ENCODE data around the gene ADD1.
A peak's percentile ranks its signal among the peaks of the same experiment; 100 is the strongest.

ADD1 gene, protein sequence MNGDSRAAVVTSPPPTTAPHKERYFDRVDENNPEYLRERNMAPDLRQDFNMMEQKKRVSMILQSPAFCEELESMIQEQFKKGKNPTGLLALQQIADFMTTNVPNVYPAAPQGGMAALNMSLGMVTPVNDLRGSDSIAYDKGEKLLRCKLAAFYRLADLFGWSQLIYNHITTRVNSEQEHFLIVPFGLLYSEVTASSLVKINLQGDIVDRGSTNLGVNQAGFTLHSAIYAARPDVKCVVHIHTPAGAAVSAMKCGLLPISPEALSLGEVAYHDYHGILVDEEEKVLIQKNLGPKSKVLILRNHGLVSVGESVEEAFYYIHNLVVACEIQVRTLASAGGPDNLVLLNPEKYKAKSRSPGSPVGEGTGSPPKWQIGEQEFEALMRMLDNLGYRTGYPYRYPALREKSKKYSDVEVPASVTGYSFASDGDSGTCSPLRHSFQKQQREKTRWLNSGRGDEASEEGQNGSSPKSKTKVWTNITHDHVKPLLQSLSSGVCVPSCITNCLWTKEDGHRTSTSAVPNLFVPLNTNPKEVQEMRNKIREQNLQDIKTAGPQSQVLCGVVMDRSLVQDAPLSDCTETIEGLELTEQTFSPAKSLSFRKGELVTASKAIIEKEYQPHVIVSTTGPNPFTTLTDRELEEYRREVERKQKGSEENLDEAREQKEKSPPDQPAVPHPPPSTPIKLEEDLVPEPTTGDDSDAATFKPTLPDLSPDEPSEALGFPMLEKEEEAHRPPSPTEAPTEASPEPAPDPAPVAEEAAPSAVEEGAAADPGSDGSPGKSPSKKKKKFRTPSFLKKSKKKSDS

GRCh38 chr4:2843263-2843940 is at the start of gene ADD1:
Gene ADD1, plus strand, starts transcription at chr4:2843844. Its CDS starts 32,072 bp downstream, at chr4:2875916.
- peak; percentile 39 to 81 for DNase-seq

DNA sequence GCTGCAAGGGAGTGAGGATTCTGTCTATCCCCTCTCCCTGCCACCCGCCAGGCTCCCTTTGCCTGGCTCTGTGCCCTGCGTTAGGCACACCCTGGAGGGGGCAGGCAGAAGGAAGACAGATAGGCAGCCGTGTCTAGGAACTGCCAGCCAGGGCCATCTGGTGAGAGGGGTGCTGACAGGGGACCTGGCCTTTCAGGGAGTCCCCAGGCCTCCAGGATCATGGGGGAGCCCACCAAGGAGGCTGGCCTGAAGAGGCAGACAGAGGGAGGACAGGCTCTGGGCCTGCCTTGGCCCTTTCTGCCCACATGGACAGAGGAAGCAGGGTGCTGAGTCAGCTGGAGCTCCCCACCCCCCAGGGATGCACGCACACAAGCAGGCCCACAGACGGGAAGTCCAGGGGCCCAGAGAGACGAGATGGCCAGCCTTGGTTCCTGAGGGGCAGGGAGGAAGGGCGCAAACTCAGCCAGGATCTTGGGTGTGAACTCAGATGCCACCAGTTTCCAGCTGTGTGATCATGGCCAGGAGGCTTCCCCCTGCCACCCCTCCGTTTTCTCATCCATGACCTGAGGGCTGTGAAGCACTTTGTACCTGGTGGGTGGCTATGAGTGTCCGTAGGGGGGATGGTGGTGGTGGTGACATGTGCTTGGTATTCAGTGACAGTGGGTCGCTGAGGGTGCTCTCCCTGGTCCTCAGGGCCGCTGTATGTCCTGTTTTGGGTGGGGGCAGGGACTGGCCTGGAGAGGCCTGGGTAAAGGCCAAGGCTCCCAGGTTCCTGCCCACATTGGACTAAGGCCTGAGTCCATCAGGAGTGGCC is 49.0 kb upstream of the ADD1 start:
- DNase-seq, result no peak

DNA sequence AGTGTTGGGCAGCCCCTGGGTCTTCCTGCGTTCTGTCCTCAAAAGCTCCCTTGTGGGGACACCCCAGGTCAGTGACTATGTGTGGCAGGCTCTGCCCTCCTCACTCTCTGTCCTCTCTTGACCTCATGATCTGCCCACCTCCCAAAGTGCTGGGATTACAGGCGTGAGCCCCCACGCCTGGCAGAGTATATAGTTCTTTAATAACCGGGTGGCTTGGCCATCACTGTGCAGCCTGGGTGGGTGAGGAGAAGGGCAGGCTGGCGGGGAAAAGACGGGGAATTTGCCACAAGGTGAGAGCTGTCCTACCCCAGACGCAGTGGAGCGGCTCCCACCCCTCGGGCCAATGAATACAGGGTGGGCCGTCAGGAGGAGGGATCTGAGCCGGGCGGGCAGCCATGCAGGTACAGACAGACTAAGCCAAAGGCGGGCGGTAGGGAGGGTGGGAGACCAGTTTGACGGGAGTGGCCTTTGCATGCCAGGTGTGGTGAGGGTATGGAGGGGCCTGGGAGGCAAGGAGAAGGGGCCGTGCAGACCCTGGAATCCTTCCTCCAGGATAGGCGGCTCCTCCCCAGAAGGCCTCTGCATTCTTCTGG is 48.2 kb upstream of the ADD1 start:
- DNase-seq, result no peak

GRCh38 chr4:2795893-2796848 is 47.5 kb upstream of the ADD1 start:
- peak in 1 of 2 experiments; percentile 11 for DNase-seq

DNA sequence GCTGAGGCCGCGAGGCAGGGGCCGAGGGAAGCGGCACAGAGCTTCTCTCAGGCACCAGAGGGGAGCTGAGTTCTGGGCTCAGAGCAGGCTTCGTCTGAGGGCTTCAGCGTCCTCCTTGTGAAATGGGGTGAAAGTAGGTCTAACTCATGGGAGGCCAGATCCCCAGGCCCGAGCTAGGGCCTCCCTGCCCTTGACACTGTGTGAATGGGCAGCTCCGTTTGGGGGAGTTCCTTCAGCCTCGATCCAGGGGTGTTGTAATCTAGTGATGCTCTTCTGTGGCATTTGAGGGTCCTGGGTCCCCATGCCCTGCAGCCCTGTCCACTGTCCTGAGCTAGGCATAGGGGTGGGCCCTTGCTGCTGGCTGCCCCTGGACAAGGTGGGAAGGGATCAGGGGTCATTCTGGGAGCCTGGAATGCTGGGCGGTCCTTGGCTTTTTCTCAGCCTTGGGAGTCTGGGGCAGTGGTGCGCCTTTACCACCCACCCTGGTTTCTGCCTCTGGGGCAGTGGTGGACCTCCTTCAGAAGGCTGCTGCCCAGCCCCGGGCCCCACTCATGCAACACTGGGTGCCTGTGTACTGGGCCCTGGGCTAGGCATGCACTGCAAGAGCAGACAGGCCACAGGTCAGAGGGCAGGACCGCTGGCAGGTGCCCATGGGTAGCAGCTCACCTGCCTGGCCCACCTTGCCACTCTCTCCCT is 46.6 kb upstream of the ADD1 start:
- DNase-seq, result no peak

GRCh38 chr4:2797545-2798305 is 45.9 kb upstream of the ADD1 start:
- DNase-seq, result no peak

DNA sequence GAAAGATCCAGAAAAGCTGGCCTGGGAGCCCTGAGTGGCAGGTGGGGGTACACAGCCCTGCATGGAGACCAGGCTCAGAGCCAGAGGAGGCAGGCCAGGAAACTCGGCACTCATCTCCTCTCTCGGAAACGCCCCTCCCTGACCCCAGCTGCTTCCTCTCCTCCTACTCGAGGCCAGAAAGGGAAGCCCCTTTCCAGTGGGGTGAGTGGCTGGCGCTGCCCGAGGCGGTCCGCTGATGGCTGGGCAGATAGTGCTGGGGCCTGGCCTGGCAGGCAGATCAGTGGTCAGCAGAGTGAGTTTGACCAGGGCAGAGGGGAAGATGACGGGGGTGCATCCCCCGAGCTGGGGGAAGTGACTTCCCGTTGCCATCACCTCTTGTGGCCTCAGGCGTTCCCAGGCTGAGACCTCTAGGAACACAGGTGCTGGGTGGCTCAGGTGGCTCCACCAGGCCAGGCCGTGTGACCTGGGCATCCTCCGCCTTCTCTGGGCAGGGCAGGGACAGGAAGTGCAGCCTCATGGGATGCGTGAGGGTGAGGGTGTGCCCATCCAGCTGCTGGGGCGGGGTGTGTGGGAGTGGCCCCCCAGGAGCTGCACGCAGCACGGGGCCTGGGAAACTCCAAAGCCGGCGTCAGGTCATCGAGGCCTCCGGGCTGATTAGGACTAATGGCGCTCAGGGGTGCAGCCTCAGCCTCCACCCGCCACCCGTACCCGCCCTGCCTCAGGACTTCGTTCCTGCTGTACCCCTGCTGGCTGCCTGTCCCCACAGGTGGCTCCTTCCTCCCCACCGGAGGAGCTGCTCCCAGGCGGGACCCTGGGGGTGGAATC is 45.0 kb upstream of the ADD1 start:
- no peak for DNase-seq

GRCh38 chr4:2799224-2799911 is 44.3 kb upstream of the ADD1 start:
- no peak for DNase-seq

- no peak for DNase-seq
Observed at GRCh38 chr4:2799971-2800690, 43.5 kb upstream of the ADD1 start.

- DNase-seq, result no peak
Observed at GRCh38 chr4:2800691-2801596, 42.7 kb upstream of the ADD1 start.

GRCh38 chr4:2802618-2803531 is 40.8 kb upstream of the ADD1 start:
- DNase-seq, result no peak

GRCh38 chr4:2803624-2804448 is 39.8 kb upstream of the ADD1 start:
- DNase-seq, result peak in 1 of 2 experiments; percentile 10

DNA sequence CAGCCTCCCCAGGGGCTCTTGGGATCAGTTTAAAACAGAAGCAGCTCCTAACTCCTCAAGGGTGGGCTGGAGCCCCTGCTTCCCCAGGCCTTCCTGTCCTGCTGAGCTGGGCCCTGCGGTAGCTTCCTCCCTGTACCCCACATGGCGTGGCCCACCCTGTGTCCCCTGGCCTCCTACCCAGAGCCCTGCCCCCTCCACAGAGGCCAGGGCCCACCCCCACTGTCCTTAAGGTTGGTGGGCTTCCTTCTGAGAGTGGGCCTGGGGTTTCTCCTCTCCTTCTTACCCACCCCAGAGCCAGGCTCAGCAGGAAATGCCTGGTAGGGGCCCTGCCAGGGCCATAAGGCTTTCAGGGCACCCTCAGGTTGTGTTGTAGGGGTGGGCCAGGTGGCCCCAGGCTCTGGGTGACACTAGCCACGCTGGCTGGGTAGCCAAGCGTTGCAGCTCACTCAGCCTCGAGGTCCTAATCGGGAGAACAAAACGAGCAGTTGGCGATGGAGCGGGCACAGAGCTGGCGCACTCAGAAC is 39.1 kb upstream of the ADD1 start:
- DNase-seq, result no peak

DNA sequence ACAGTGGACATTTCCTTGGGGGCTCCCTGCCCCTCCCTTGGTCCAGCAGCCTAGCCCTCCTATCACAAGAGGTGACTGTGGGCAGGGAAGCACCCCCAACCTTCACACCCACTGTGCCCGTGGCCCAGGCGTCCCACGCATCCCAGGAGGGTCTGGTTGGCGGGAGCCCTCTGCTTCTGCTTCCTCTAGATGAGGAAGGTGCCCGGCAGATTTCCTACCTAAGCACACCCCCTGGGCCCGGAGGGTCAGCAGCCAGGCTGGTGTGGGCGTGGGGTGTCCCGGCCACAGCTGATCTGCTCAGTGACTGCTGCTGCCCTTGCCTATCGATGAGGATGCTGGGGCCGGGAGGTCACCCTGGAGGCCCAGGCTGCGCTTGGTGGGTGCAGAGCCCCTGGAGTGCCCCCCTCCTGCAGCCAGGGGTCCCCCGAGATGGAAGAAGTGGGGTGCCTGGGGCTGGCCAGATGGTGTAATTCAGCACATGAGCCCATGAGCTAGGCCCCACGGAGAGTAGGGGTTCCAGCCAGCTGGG is 38.6 kb upstream of the ADD1 start:
- DNase-seq, result no peak

Data from SW 1271 (cell line).